ENCODE results near the gene RUSC2.
A peak's percentile ranks its signal among the peaks of the same experiment; 100 is the strongest.

Gene RUSC2

DNA sequence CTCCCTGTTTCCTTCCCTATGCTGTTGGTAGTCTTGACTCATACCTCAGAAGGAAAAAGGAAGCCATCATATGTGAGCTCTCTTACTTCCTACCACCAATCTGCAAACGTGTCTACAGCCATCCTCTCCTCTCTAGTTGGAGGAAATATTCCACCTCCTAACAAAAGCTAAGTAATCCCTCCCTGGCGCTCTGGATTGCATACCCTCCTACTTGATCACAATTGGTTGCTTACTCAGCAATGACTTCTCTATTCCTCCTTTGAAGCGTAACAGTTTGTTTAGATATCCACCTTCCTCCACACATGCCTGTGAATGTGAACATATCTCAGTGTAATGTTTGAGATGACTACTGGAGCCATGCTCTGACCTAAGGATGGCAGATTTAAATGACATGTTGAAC is 18.2 kb downstream of the RUSC2 start:
- H3K18ac ChIP-seq (ENCODE audit: low read length) = no peak overlapping the region

DNA sequence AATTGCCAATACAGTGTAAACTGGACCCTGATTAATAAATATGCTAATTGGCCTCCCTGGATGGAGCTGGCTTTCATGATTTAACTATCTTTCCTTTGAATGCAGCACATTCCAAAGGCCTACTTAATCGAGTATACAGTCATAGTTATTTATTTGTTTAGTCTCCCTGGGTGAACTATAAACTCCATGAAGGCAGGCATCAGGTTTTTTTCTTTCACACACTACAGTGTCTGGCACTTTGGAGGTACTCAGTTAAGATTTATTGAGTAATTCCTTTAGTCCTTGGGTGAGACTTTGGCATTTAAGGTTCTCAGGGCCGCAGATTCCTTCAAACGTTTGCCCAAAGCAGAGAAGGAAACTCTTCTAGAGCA is 20.5 kb downstream of the RUSC2 start:
- Histone ChIP-seq H2BK5ac (ENCODE audit: low read length) (no peak overlapping the region), H3K18ac (ENCODE audit: low read length) (no peak overlapping the region), H2AK5ac (ENCODE audit: low read length) (no peak overlapping the region), H3K9ac (ENCODE audit: low read length) (no peak overlapping the region), H3K27ac (ENCODE audit: low read depth, low read length) (peak overlapping the region; percentile 63), H3K36me3 (ENCODE audit: control insufficient read depth, insufficient read depth, low read length) (no peaks in the 10 kb centered on the region), H4K5ac (ENCODE audit: low read length) (no peak overlapping the region), H3K4me1 (ENCODE audit: control insufficient read depth, low read depth, low read length) (peaks cover 4% of the 10 kb centered on the region), H3K23ac (ENCODE audit: low read length) (no peak overlapping the region), H3K27me3 (ENCODE audit: insufficient read depth, low read length, poor library complexity) (no peaks in the 10 kb centered on the region), H3K79me1 (ENCODE audit: low read length) (no peaks in the 10 kb centered on the region), H3K4me3 (ENCODE audit: low read length) (no peak overlapping the region), H4K8ac (ENCODE audit: low read depth, low read length) (peak overlapping the region; percentile 65), H2BK15ac (replicated peaks; ENCODE audit: low read depth) (no peak overlapping the region), H2BK120ac (ENCODE audit: low read depth, low read length) (no peak overlapping the region), H3K4ac (ENCODE audit: low read depth, low read length) (peak overlapping the region; percentile 38), H3K56ac (ENCODE audit: low read length) (no peak overlapping the region), H3K79me2 (ENCODE audit: control insufficient read depth, insufficient read depth, low read length) (no peaks in the 10 kb centered on the region), H3K4me2 (ENCODE audit: low read length) (no peak overlapping the region)
- WGBS (ENCODE audit: extremely low coverage, insufficient coverage, low lambda C conversion rate) = no CpG with 5 or more reads among the region's 3 CpGs
- DNase-seq = no peak

More for the DNA sequence above, 18.2 kb downstream of the RUSC2 start:
- DNase-seq = no peak
- Histone ChIP-seq H3K79me2 (ENCODE audit: control insufficient read depth, insufficient read depth, low read length) (no peaks in the 10 kb centered on the region), H3K56ac (ENCODE audit: low read length) (no peak overlapping the region), H2BK15ac (replicated peaks; ENCODE audit: low read depth) (no peak overlapping the region), H3K27ac (ENCODE audit: low read depth, low read length) (no peak overlapping the region), H3K23ac (ENCODE audit: low read length) (no peak overlapping the region), H3K9ac (ENCODE audit: low read length) (no peak overlapping the region), H3K79me1 (ENCODE audit: low read length) (no peaks in the 10 kb centered on the region), H3K36me3 (ENCODE audit: control insufficient read depth, insufficient read depth, low read length) (no peaks in the 10 kb centered on the region), H2BK5ac (ENCODE audit: low read length) (no peak overlapping the region), H4K8ac (ENCODE audit: low read depth, low read length) (no peak overlapping the region), H2BK120ac (ENCODE audit: low read depth, low read length) (no peak overlapping the region), H3K4me2 (ENCODE audit: low read length) (no peak overlapping the region), H2AK5ac (ENCODE audit: low read length) (no peak overlapping the region), H3K27me3 (ENCODE audit: insufficient read depth, low read length, poor library complexity) (no peaks in the 10 kb centered on the region), H4K5ac (ENCODE audit: low read length) (no peak overlapping the region), H3K4me3 (ENCODE audit: low read length) (no peak overlapping the region), H3K4me1 (ENCODE audit: control insufficient read depth, low read depth, low read length) (peaks cover 4% of the 10 kb centered on the region), H3K4ac (ENCODE audit: low read depth, low read length) (no peak overlapping the region)
- WGBS (ENCODE audit: extremely low coverage, insufficient coverage, low lambda C conversion rate) = no CpG with 5 or more reads among the region's 3 CpGs

DNA sequence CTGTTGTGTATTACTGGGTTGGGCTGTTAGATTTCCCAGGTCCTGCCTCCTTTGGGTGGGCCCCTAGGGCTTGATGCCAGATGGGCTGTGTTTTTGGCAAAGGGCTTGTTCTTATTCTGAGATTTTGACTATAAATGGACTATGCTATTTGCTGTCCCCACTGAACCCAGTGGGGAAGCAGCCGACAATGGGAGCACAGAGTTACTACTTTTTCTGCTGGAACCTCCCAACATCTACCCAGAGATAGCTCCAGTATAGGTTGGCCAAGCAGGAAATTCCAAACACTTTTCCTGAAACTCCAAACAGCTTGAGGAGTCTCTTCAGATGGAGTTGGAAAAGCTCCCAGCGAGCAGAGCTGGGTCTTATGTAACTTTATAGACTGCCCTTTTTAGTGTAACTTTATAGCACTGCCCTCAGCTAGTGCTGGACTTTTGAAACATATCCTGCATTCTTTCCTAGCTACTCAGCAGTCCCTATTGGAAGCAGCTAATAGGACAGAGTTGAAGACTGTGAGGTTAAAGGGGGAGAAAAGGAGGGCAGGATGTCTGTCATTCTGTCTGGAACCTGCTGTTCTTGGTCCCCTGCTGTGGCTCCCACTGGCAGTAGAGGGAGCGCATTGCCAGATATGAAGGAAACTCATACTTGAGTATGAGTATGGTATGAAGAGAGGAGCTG is 21.0 kb downstream of the RUSC2 start:
- no peak overlapping the region for H3K9ac ChIP-seq (ENCODE audit: low read length)
- peak overlapping the region; percentile 65 for H4K8ac ChIP-seq (ENCODE audit: low read depth, low read length)

DNA sequence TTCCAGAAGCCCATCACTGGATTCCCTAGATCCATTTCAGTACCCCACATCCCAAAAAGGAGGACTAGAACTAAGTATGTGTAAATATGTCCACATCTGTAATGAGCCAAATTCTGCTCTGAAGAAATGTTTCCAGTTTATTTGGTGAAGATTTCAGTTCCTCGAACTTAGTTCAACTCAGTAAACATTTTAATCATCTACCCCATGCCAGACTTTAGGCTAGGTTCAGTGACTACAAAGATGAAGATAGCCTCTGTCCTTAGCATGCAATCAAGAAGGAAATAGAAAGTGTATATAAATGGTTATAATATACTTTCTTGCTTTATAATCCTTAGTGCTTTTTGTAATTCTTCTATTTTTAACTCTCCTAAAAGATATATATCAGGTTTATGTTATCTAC is 21.5 kb downstream of the RUSC2 start:
- WGBS (ENCODE audit: extremely low coverage, insufficient coverage, low lambda C conversion rate) = no CpG with 5 or more reads among the region's 1 CpG
- H2BK5ac ChIP-seq (ENCODE audit: low read length) = no peak overlapping the region
- no peak for DNase-seq
- H3K36me3 ChIP-seq (ENCODE audit: control insufficient read depth, insufficient read depth, low read length) = no peaks in the 10 kb centered on the region
- H2BK120ac ChIP-seq (ENCODE audit: low read depth, low read length) = no peak overlapping the region
- no peak overlapping the region for H3K56ac ChIP-seq (ENCODE audit: low read length)
- no peak overlapping the region for H3K9ac ChIP-seq (ENCODE audit: low read length)
- H3K27me3 ChIP-seq (ENCODE audit: insufficient read depth, low read length, poor library complexity) = no peaks in the 10 kb centered on the region
- H3K79me1 ChIP-seq (ENCODE audit: low read length) = no peaks in the 10 kb centered on the region
- H4K8ac ChIP-seq (ENCODE audit: low read depth, low read length) = peak overlapping the region; percentile 76
- H3K4me1 ChIP-seq (ENCODE audit: control insufficient read depth, low read depth, low read length) = peaks cover 4% of the 10 kb centered on the region
- H2BK15ac ChIP-seq (replicated peaks; ENCODE audit: low read depth) = no peak overlapping the region
- no peak overlapping the region for H2AK5ac ChIP-seq (ENCODE audit: low read length)
- H4K5ac ChIP-seq (ENCODE audit: low read length) = no peak overlapping the region
- no peak overlapping the region for H3K4ac ChIP-seq (ENCODE audit: low read depth, low read length)
- H3K4me3 ChIP-seq (ENCODE audit: low read length) = no peak overlapping the region
- no peak overlapping the region for H3K18ac ChIP-seq (ENCODE audit: low read length)
- no peak overlapping the region for H3K23ac ChIP-seq (ENCODE audit: low read length)
- no peak overlapping the region for H3K4me2 ChIP-seq (ENCODE audit: low read length)
- no peaks in the 10 kb centered on the region for H3K79me2 ChIP-seq (ENCODE audit: control insufficient read depth, insufficient read depth, low read length)
- H3K27ac ChIP-seq (ENCODE audit: low read depth, low read length) = no peak overlapping the region

More for the DNA sequence above, 21.0 kb downstream of the RUSC2 start:
- Histone ChIP-seq H2BK15ac (replicated peaks; ENCODE audit: low read depth) (no peak overlapping the region), H3K79me2 (ENCODE audit: control insufficient read depth, insufficient read depth, low read length) (no peaks in the 10 kb centered on the region), H2AK5ac (ENCODE audit: low read length) (no peak overlapping the region), H3K4me2 (ENCODE audit: low read length) (no peak overlapping the region), H3K4me3 (ENCODE audit: low read length) (no peak overlapping the region), H3K79me1 (ENCODE audit: low read length) (no peaks in the 10 kb centered on the region), H3K27me3 (ENCODE audit: insufficient read depth, low read length, poor library complexity) (no peaks in the 10 kb centered on the region), H2BK5ac (ENCODE audit: low read length) (peak overlapping the region; percentile 6), H3K56ac (ENCODE audit: low read length) (no peak overlapping the region), H4K5ac (ENCODE audit: low read length) (no peak overlapping the region), H3K18ac (ENCODE audit: low read length) (no peak overlapping the region), H3K4me1 (ENCODE audit: control insufficient read depth, low read depth, low read length) (peaks cover 4% of the 10 kb centered on the region), H3K23ac (ENCODE audit: low read length) (no peak overlapping the region), H3K27ac (ENCODE audit: low read depth, low read length) (peak overlapping the region; percentile 63), H3K4ac (ENCODE audit: low read depth, low read length) (peak overlapping the region; percentile 38), H3K36me3 (ENCODE audit: control insufficient read depth, insufficient read depth, low read length) (no peaks in the 10 kb centered on the region), H2BK120ac (ENCODE audit: low read depth, low read length) (no peak overlapping the region)
- no CpG with 5 or more reads among the region's 3 CpGs for WGBS (ENCODE audit: extremely low coverage, insufficient coverage, low lambda C conversion rate)
- DNase-seq = peak; percentile 69

DNA sequence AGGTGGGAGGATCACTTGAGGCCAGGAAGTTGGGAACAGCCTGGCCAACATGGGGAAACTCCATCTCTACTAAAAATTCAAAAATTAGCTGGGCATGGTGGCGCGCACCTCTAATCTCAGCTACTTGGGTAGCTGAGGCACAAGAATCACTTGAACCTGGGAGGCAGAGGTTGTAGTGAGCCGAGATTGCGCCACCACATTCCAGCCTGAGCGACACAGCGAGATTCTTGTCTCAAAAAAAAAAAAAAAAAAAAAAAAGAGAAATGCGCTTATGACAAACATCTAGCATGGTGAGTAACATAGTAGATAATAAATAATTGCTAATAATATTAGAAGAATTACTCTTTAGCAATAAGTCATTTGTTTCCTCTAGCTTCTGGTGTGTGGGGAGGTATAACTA is 25.9 kb downstream of the RUSC2 start:
- no peaks in the 10 kb centered on the region for H3K36me3 ChIP-seq (ENCODE audit: control insufficient read depth, insufficient read depth, low read length)
- peak; percentile 39 for DNase-seq
- H2AK5ac ChIP-seq (ENCODE audit: low read length) = no peak overlapping the region
- no peak overlapping the region for H3K9ac ChIP-seq (ENCODE audit: low read length)
- no peak overlapping the region for H3K23ac ChIP-seq (ENCODE audit: low read length)
- no peak overlapping the region for H2BK15ac ChIP-seq (replicated peaks; ENCODE audit: low read depth)
- no peak overlapping the region for H3K4ac ChIP-seq (ENCODE audit: low read depth, low read length)
- H3K79me1 ChIP-seq (ENCODE audit: low read length) = peaks cover 2% of the 10 kb centered on the region
- H3K18ac ChIP-seq (ENCODE audit: low read length) = no peak overlapping the region
- H3K56ac ChIP-seq (ENCODE audit: low read length) = no peak overlapping the region
- peaks cover 30% of the 10 kb centered on the region for H3K4me1 ChIP-seq (ENCODE audit: control insufficient read depth, low read depth, low read length)
- no peak overlapping the region for H4K5ac ChIP-seq (ENCODE audit: low read length)
- H3K4me3 ChIP-seq (ENCODE audit: low read length) = no peak overlapping the region
- no peak overlapping the region for H2BK5ac ChIP-seq (ENCODE audit: low read length)
- no peaks in the 10 kb centered on the region for H3K79me2 ChIP-seq (ENCODE audit: control insufficient read depth, insufficient read depth, low read length)
- peak overlapping the region; percentile 13 for H3K27ac ChIP-seq (ENCODE audit: low read depth, low read length)
- H2BK120ac ChIP-seq (ENCODE audit: low read depth, low read length) = no peak overlapping the region
- H3K27me3 ChIP-seq (ENCODE audit: insufficient read depth, low read length, poor library complexity) = no peaks in the 10 kb centered on the region
- no CpG with 5 or more reads among the region's 7 CpGs for WGBS (ENCODE audit: extremely low coverage, insufficient coverage, low lambda C conversion rate)
- H4K8ac ChIP-seq (ENCODE audit: low read depth, low read length) = no peak overlapping the region
- no peak overlapping the region for H3K4me2 ChIP-seq (ENCODE audit: low read length)

DNA sequence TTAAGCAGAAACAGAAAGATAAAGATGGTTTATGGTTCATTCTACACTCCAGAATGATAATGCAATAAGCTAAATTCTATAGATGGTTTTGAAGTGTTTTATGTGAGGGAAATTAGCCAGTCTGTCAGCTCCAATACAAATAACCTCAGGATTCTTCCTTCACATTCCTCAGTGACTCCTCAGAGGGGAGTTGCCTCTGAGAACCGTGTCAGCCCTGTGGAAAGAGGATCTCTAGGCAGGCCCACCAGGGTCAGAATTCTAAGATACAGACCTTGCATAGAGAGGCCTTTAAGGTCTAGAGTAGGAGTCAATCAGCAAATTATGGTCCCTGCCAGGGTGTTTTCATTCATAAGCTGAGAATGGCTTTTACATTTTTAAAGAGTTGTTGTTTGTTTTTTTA is 26.6 kb downstream of the RUSC2 start:
- peak; percentile 82 for DNase-seq
- WGBS (ENCODE audit: extremely low coverage, insufficient coverage, low lambda C conversion rate) = no CpG with 5 or more reads among the region's 1 CpG

More for the DNA sequence above, 26.6 kb downstream of the RUSC2 start:
- no peaks in the 10 kb centered on the region for H3K79me2 ChIP-seq (ENCODE audit: control insufficient read depth, insufficient read depth, low read length)
- no peak overlapping the region for H3K18ac ChIP-seq (ENCODE audit: low read length)
- peak overlapping the region; percentile 79 for H2BK15ac ChIP-seq (replicated peaks; ENCODE audit: low read depth)
- H3K27ac ChIP-seq (ENCODE audit: low read depth, low read length) = no peak overlapping the region
- no peak overlapping the region for H2BK120ac ChIP-seq (ENCODE audit: low read depth, low read length)
- H3K23ac ChIP-seq (ENCODE audit: low read length) = no peak overlapping the region
- no peaks in the 10 kb centered on the region for H3K27me3 ChIP-seq (ENCODE audit: insufficient read depth, low read length, poor library complexity)
- H3K4ac ChIP-seq (ENCODE audit: low read depth, low read length) = no peak overlapping the region
- peak overlapping the region; percentile 22 for H3K56ac ChIP-seq (ENCODE audit: low read length)
- peaks cover 26% of the 10 kb centered on the region for H3K4me1 ChIP-seq (ENCODE audit: control insufficient read depth, low read depth, low read length)
- no peak overlapping the region for H3K4me3 ChIP-seq (ENCODE audit: low read length)
- H3K79me1 ChIP-seq (ENCODE audit: low read length) = peaks cover 2% of the 10 kb centered on the region
- no peaks in the 10 kb centered on the region for H3K36me3 ChIP-seq (ENCODE audit: control insufficient read depth, insufficient read depth, low read length)
- H4K8ac ChIP-seq (ENCODE audit: low read depth, low read length) = no peak overlapping the region
- H3K4me2 ChIP-seq (ENCODE audit: low read length) = no peak overlapping the region
- H2AK5ac ChIP-seq (ENCODE audit: low read length) = no peak overlapping the region
- no peak overlapping the region for H2BK5ac ChIP-seq (ENCODE audit: low read length)
- no peak overlapping the region for H4K5ac ChIP-seq (ENCODE audit: low read length)
- no peak overlapping the region for H3K9ac ChIP-seq (ENCODE audit: low read length)
